ENCODE results near the gene AGAP5. TPM values are rescaled to one million over a fixed set of nuclear protein-coding genes. Genes with fewer than 3 reads are reported as not detected.
"Not testable (repeated sequence)": the region's sequence is repeated elsewhere in the genome, so short reads cannot be mapped to it uniquely, and the experiment has no call there.

AGAP5 gene
- total RNA-seq, 4 donors from 2014 or later: 3.0 to 11.2 (median 5.2) TPM

GRCh38 chr10:73730153-73730906 lies 32.4 kb upstream of the AGAP5 start:
- WGBS, 2 donors: 0% methylated on average over 55 to 56 of the region's 58 CpGs
- H3K4me3 ChIP-seq (ENCODE audit: low read depth, poor library complexity, severe bottlenecking): peak overlapping the region; percentile 69

DNA sequence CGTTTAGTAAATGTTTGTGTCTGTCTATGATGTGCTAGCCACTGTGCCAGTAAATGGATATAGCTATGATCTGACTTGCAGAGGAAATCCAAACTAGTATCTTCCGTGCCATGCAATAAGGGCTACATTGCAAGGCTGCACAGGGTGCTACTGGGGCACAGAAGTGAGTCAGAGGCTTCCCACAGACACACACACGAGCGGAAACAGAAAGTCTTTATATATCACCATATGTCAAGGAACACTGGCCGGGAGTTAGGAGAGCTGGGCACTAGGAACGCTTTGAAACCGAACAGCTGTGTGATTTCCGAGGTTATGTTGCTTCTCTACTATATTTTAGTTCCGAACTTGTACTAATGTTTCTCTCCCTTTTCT lies 31.9 kb upstream of the AGAP5 start:
- intact Hi-C loops (cut with DNase I; ENCODE audit: low total_unique reads); DNase-seq (ENCODE audit: low spot score in 2 of 2): not testable (repeated sequence)
- peak overlapping the region; percentile 69 for H3K4me3 ChIP-seq (ENCODE audit: low read depth, poor library complexity, severe bottlenecking)
- 0% methylated on average over 9 of the region's 9 CpGs for WGBS, 2 donors

More at GRCh38 chr10:73730153-73730906, 32.4 kb upstream of the AGAP5 start:
- intact Hi-C loops (cut with DNase I; ENCODE audit: low total_unique reads): no loop called here
- TF ChIP-seq POLR2A (IDR thresholded peaks at IDR 0.05): no peak
- TF ChIP-seq, protein P1, sequence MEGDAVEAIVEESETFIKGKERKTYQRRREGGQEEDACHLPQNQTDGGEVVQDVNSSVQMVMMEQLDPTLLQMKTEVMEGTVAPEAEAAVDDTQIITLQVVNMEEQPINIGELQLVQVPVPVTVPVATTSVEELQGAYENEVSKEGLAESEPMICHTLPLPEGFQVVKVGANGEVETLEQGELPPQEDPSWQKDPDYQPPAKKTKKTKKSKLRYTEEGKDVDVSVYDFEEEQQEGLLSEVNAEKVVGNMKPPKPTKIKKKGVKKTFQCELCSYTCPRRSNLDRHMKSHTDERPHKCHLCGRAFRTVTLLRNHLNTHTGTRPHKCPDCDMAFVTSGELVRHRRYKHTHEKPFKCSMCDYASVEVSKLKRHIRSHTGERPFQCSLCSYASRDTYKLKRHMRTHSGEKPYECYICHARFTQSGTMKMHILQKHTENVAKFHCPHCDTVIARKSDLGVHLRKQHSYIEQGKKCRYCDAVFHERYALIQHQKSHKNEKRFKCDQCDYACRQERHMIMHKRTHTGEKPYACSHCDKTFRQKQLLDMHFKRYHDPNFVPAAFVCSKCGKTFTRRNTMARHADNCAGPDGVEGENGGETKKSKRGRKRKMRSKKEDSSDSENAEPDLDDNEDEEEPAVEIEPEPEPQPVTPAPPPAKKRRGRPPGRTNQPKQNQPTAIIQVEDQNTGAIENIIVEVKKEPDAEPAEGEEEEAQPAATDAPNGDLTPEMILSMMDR (IDR thresholded peaks at IDR 0.05): no peak
- peak; percentile 86 to 98 for DNase-seq (ENCODE audit: low spot score in 2 of 2)

DNA sequence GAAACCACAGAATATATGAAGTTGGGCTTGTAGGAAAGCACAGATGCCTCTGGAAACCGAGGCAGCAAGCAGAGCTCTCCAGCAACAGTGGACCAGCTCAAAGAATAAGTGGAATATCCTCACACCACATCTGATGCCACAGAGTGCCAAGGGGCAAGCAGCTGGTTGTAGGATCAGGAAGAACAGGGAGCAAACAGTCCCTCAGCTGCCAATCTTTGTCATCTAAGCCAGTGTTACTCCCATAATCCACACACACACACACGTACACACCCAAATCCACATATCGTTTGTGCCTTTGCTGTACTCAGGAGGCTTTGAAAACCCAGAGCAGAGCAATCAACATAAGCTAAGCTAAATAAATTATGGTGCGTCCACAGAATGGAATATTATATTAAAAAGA lies 25.6 kb upstream of the AGAP5 start:
- WGBS, 2 donors: 89% methylated on average over 4 of the region's 4 CpGs
- intact Hi-C loops (cut with DNase I; ENCODE audit: low total_unique reads): no loop called here

DNA sequence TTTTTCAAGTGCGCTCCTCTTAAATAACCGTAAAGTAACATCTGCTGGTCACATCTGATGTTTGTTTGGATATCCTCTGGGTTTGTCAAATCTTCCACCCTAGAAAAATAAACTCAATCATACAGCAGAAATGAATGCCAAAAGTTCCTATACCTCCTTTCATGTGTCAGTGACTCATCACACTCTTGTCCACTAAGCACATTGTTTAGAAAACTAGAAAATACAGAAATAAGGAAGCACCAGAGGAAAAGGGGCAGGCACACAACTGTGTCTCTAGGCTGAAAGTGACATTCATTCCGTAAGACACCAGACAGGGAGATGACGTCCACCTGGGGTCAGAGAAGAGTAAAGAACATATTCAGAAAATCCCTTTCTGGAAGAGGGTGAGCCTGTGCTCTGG lies 22.7 kb upstream of the AGAP5 start:
- DNase-seq (ENCODE audit: low spot score in 2 of 2); intact Hi-C loops (cut with DNase I; ENCODE audit: low total_unique reads); H3K4me3 ChIP-seq (ENCODE audit: low read depth, poor library complexity, severe bottlenecking): not testable (repeated sequence)
- WGBS, 2 donors: 78 to 89% methylated on average over 4 of the region's 4 CpGs

More for the DNA sequence above, 25.6 kb upstream of the AGAP5 start:
- no peak for DNase-seq (ENCODE audit: low spot score in 2 of 2)
- no peak overlapping the region for H3K4me3 ChIP-seq (ENCODE audit: low read depth, poor library complexity, severe bottlenecking)
- TF ChIP-seq POLR2A (IDR thresholded peaks at IDR 0.05): no peak
- TF ChIP-seq, protein P1 (IDR thresholded peaks at IDR 0.05): no peak

DNA sequence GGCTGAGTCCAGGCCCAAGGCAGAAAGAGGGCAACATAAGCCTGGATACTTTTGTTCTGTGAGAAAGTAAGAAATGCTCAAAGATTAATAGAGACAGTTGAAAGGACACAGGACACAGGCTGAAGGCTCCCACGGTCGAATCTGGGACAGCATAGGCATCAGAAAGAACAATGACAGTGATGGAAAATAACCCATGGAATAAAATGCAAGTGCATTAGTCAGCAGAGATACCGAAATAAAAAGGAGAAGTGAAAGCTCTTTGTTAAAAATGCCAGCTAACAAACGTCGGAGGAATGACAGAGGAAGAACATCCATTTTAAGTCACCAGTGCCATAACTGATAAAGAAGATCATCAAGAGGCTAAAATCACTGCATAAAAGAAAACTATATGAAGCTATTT lies 19.6 kb upstream of the AGAP5 start:
- no peak overlapping the region for H3K4me3 ChIP-seq (ENCODE audit: low read depth, poor library complexity, severe bottlenecking)
- TF ChIP-seq, protein P1 (IDR thresholded peaks at IDR 0.05): no peak
- TF ChIP-seq POLR2A (IDR thresholded peaks at IDR 0.05): no peak
- intact Hi-C loops (cut with DNase I; ENCODE audit: low total_unique reads): no loop called here
- DNase-seq (ENCODE audit: low spot score in 2 of 2): no peak
- 75 to 84% methylated on average over 5 of the region's 5 CpGs for WGBS, 2 donors

GRCh38 chr10:73716251-73716650 lies 18.3 kb upstream of the AGAP5 start:
- DNase-seq (ENCODE audit: low spot score in 2 of 2): no peak
- TF ChIP-seq POLR2A (IDR thresholded peaks at IDR 0.05): no peak
- TF ChIP-seq, protein P1 (IDR thresholded peaks at IDR 0.05): no peak
- intact Hi-C loops (cut with DNase I; ENCODE audit: low total_unique reads): no loop called here
- H3K4me3 ChIP-seq (ENCODE audit: low read depth, poor library complexity, severe bottlenecking): no peak overlapping the region
- WGBS, 2 donors: 71 to 81% methylated on average over 1 of the region's 1 CpG

DNA sequence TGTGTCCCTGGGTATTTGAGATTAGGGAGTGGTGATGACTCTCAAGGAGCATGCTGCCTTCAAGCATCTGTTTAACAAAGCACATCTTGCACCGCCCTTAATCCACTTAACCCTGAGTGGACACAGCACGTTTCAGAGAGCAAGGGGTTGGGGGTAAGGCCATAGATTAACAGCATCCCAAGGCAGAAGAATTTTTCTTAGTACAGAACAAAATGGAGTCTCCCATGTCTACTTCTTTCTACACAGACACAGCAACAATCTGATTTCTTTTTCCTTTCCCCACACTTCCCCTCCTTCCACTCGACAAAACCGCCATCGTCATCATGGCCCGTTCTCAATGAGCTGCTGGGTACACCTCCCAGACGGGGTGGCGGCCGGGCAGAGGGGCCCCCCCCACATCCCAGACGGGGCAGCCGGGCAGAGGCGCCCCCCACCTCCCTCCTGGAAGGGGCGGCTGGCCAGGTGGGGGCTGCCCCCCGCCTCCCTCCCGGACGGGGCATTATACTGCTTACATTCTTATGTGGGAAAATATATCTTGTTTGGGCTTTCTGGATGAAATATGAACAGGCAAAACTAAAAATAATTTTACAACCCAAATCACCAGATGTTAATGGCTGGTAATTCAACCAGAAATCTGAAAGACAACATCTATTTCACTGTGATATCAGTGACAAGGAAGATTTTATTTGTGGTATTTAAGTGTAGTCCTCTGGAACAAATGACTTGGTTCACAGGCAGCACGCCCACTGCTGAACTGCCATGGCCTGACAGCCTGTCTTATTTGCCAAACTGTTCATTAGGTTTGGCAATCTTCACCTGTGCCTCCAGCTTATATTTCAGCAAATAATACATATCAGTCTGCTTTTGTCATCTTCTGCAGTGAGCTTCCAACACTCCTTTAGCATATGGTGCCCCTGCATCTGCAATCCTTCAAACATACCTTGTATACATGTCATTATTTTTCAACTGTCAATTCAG lies 17.6 kb upstream of the AGAP5 start:
- WGBS, 2 donors: 93 to 95% methylated on average over 17 of the region's 17 CpGs
- intact Hi-C loops (cut with DNase I; ENCODE audit: low total_unique reads); H3K4me3 ChIP-seq (ENCODE audit: low read depth, poor library complexity, severe bottlenecking); DNase-seq (ENCODE audit: low spot score in 2 of 2): not testable (repeated sequence)

DNA sequence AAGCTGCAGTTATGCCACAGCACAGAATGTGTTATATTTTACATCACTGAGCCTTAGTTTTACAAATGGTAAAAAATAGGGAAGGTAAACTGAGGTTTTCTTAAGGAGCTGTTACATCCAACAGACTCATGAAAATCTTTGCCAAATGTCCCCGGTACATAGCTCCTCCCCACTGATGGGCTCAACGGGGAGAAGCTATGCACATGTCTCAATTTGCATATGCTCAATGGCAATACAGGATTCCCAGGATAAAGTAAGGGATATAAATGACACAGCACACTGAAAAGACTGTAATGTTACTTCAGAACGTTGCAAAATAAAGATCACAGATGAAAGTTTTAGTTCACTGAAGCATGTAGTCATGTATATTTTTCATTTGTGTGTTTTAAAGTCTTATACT lies 16.6 kb upstream of the AGAP5 start:
- intact Hi-C loops (cut with DNase I; ENCODE audit: low total_unique reads); H3K4me3 ChIP-seq (ENCODE audit: low read depth, poor library complexity, severe bottlenecking); DNase-seq (ENCODE audit: low spot score in 2 of 2): not testable (repeated sequence)
- whole genome bisulfite sequencing, 2 donors: 48 to 63% methylated on average over 3 of the region's 3 CpGs

DNA sequence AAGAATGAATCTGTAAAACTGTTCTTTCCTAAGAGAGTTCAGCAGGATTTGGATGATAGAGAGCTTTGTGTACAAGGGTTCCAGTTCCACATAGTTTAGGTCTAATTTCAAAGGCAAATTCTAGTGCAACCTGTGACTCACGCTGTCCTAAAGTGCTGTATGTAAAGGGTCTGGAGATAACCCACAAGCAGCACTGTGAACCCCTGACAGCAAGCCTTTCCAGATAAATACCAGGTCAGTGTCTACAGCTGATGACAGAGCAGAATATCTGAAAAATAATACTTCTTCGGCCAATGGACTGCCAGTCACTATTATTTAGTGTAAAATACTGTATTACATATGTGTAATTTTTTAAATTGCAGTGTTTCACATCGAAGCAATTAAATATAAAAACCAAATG lies 16.0 kb upstream of the AGAP5 start:
- intact Hi-C loops (cut with DNase I; ENCODE audit: low total_unique reads); H3K4me3 ChIP-seq (ENCODE audit: low read depth, poor library complexity, severe bottlenecking); DNase-seq (ENCODE audit: low spot score in 2 of 2): not testable (repeated sequence)
- WGBS, 2 donors: 92 to 94% methylated on average over 3 of the region's 3 CpGs

DNA sequence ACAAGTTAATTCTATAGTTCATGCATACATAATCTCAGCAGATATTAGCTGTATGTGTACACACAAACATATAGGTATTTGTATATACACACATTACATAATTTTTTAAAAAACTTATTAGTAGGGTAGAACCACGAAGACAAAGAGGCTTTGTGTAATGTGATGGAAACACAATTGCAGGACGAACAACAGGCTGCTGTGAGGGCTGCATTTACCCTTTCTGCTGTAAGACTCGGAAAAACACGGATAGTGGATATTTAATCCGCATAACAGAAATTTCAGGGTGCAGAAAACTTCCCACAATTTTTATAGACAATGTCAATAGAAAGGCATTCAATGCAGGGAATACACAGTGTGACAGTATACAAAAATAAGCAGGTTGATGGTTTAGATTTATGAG lies 13.8 kb upstream of the AGAP5 start:
- DNase-seq (ENCODE audit: low spot score in 2 of 2); H3K4me3 ChIP-seq (ENCODE audit: low read depth, poor library complexity, severe bottlenecking); intact Hi-C loops (cut with DNase I; ENCODE audit: low total_unique reads): not testable (repeated sequence)
- WGBS, 2 donors: 84 to 88% methylated on average over 5 of the region's 5 CpGs
